ENCODE measurements around the gene CENPB. TPM values are rescaled to one million over a fixed set of nuclear protein-coding genes. Genes with fewer than 3 reads are reported as not detected.

The CENPB gene
- polyA plus RNA-seq, 3 donors = 33.6 to 49.5 (median 44.7) TPM

DNA sequence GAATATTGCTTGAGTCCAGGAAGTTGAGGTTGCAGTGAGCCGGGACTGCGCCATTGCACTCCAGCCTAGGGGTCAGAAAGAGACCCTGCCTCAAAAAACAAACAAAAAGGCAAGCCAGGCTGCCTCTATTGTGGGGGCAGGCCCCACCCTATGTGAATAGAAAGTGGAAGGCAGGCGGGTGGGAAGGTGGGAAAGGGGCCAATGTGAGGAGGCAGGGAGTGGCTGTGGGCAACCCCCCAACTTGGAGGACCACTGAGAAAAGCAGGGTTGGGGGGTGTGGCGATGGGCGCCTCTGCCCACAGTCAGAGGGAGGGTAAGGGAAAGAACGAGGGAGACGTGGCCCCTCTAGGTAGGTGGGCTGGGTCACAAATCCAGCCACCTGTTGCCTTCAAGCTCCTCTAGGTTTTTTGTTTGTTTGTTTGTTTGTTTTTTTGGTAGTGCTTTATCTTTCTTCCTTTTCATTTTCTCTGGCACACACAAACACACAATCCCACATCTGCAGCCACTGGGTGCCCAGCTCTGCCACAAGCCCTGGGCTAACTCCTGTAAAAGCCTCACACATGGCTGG is 28.5 kb upstream of the CENPB start:
- no peak for DNase-seq (ENCODE audit: extremely low read depth in 1 of 11, low read depth in 9 of 11, low spot score in 4 of 11)

DNA sequence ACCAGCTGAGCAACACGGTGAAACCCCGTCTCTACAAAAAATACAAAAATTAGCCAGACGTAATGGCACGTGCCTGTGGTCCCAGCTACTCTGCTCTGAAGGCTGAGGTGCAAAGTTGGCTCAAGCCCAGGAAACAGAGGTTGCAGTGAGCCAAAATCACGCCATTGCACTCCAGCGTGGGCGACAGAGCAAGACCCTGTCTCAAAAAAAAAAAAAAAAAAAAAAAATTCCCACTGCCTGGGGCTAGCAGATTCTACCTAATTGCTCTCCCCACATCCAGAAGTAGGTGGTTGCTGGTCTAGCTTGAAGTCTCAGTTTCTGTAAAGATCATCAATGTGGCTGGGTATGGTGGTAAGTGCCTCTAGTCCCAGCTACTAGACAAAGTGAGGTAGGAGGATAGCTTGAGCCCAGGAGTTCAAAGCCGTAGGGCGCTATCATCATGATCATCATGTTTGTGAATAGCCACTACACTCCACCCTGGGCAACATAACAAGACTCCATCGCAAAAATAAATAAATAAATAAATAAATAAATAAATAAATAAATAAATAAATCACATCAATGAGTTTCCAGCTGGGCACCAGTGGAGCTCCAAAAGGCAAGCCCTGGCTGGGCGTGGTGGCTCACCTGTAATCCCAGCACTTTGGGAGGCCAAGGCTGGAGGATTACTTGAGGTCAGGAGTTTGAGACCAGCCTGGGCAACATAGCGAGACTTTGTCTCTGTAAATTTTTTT is 27.5 kb upstream of the CENPB start:
- DNase-seq (ENCODE audit: extremely low read depth in 1 of 11, low read depth in 9 of 11, low spot score in 4 of 11) = no peak

DNA sequence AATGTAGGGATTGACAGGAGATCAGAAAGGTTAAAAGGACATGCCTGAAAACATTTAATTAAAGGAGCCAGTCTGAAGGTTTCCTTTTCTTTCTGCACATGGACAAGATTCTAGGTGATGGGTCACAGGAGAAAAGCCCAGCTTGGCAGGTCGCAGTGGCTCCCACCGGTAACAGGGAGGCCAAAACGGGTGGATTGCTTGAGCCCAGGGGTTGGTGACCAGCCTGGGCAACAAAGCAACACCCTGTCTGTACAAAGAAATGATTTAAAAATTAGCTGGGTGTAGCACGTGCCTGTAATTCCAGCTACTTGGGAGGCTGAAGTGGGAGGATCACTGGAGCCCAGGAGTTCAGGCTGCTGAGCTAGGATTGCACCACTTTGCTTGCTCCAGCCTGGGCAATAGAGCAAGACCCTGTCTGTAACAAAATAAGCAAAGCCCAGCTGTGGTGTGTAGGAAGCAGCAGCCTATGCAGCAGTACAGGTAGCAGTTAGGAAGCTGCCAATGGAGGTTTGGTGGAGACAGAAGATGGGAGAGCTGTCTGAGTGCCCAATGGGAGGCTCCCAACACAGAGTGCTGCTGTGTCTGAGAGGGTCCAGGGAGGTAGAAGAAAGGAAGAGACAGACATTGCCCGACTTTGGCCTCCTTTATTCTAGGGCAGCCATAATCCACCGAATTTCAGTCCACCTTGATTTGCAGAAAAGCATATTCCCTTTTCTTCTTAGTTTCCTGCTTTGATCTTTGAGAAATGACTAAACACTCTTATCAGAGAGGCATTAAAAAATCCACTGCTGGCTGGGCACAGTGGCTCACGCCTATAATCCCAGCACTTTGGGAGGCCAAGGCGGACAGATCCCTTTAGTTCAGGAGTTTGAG is 26.7 kb upstream of the CENPB start:
- no peak for DNase-seq (ENCODE audit: extremely low read depth in 1 of 11, low read depth in 9 of 11, low spot score in 4 of 11)

DNA sequence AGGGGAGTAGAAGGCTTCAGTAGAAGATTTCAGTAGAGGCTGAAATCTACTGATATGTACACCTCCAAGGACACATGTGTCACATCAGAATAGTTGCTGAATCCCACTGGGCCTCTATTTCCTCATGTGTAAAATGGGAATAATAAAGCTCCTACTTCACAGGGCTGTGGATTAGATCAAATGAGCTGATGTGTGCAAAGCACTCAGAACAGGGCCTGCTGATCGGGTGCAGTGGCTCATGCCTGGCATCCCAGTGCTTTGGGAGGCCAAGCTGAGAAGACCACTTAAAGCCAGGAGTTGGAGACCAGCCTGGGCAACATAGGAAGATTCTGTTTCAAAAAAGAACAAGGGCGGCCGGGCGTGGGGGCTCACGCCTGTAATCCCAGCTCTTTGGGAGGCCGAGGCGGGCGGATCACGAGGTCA is 25.7 kb upstream of the CENPB start:
- DNase-seq (ENCODE audit: extremely low read depth in 1 of 11, low read depth in 9 of 11, low spot score in 4 of 11) = no peak

DNA sequence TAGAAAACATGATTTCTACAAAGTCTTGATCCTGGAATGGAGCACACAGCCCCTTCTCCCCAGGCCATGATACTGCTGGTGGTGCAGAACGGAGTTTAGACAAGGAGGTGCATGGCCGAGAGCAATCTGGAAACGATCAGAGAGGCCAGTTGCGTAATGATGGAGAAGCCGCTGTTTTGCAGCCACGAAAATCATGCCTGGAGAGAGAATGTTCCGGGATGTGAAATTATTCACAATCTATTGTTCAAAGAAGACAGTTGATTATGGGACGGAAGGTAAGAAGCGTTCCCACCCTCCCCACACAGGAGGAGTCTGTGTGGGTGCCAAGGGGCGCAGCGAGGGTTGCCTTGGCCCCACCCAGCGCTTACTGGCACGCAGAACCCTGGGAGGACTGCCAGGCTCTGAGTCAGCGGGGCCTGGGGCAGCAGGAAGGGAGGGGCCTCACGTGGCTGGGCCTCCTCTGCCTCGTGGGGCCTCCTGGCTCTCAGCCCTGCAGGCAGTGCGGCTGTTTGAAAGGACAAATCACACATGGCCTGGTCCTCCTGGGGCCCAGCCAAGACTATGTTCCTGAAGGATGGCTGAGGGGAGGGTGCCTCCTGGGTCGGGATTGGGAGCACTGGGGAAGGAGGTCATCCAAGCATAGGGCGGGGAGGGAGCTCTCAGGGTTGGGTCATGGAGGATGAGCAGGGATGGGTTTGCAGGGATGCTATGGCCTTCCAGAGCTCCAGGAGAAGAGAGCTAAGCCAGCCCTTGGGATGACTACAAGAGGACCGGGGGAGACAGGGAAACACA is 25.1 kb upstream of the CENPB start:
- peak in 8 of 11 donors; percentile 81 to 91 (median 88) for DNase-seq (ENCODE audit: extremely low read depth in 1 of 11, low read depth in 9 of 11, low spot score in 4 of 11)

DNA sequence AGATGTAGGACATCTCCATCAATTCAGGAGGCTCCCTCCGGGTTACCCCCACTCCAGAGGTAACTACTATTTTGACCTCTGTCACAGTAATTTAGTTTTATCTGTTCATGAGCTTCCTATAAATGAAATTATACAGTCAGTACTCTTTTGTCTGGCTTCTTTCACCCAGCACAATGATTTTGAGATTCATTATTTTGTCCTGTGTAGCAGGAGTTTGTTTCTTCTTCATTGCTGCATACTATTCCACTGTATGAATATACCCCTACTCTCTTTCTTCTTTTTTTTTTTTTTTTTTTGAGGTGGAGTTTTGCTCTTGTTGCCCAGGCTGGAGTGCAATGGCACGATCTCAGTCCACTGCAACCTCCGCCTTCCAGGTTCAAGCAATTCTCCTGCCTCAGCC is 22.0 kb upstream of the CENPB start:
- no peak for DNase-seq (ENCODE audit: extremely low read depth in 1 of 11, low read depth in 9 of 11, low spot score in 4 of 11)

DNA sequence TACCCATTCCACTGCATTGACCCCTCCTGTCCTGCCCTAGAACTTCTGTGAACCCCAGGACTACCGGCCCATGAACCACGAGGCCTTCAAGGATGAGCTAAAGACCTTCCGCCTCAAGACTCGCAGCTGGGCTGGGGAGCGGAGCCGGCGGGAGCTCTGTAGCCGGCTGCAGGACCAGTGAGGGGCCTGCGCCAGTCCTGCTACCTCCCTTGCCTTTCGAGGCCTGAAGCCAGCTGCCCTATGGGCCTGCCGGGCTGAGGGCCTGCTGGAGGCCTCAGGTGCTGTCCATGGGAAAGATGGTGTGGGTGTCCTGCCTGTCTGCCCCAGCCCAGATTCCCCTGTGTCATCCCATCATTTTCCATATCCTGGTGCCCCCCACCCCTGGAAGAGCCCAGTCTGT is 18.2 kb upstream of the CENPB start:
- no peak for DNase-seq (ENCODE audit: extremely low read depth in 1 of 11, low read depth in 9 of 11, low spot score in 4 of 11)

DNA sequence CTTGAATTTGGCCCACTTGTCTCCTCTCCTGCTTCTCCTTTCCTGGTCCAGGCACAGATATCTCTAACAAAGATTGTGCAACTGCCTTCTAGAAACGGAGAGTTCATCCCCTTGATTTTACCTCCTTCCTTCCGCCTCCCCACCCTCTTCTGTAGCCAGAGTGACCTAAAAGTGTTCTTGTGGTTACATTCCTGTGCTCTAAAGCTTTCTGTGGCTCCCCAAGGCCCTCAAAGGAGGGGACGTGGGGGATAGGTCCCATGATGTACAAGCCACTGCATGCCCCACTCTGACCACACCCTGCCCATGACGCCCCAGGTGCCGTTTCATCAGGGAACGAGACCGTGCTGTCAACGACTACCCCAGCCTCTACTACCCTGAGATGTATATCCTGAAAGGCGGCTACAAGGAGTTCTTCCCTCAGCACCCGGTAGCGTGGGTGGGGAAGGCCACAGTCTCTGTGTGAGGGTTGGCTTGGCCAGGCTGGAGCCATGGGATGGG is 17.8 kb upstream of the CENPB start:
- DNase-seq (ENCODE audit: extremely low read depth in 1 of 11, low read depth in 9 of 11, low spot score in 4 of 11) = no peak

DNA sequence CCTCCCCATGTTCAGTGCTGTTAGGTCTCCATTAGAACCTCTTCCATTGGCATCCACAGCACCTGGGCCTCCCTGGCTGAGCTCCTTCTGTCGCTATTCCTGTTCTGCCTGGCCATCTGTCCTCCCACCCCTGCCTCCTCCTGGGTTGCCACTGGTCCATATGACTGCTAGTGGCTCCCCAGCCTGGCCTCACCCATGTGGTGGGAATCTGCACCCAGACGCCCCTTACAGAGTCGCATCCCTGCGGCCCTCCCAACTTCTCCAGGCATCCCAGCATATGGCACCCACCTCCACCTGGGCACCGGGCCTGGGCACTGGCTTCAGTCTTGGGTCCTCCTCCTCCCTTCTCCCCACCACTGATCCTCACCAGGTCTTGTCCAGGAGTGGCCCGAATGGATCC is 17.3 kb upstream of the CENPB start:
- DNase-seq (ENCODE audit: extremely low read depth in 1 of 11, low read depth in 9 of 11, low spot score in 4 of 11) = no peak

DNA sequence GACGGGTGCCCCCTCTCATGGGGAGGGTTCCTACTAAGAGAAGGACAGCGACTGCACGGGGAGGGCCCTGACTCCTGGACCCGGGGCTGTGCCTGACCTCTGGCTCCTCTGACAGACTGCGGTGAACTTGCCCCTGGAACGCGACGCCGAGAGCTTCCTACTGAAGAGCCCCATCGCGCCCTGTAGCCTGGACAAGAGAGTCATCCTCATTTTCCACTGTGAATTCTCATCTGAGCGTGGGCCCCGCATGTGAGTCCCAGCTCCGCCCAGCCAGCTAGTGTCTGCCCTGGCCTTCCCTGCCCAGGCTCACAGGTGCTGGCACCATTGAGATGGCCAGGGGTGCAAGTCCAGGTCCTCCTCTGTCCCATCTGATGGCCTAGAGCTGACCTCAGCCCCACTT is 16.7 kb upstream of the CENPB start:
- no peak for DNase-seq (ENCODE audit: extremely low read depth in 1 of 11, low read depth in 9 of 11, low spot score in 4 of 11)

DNA sequence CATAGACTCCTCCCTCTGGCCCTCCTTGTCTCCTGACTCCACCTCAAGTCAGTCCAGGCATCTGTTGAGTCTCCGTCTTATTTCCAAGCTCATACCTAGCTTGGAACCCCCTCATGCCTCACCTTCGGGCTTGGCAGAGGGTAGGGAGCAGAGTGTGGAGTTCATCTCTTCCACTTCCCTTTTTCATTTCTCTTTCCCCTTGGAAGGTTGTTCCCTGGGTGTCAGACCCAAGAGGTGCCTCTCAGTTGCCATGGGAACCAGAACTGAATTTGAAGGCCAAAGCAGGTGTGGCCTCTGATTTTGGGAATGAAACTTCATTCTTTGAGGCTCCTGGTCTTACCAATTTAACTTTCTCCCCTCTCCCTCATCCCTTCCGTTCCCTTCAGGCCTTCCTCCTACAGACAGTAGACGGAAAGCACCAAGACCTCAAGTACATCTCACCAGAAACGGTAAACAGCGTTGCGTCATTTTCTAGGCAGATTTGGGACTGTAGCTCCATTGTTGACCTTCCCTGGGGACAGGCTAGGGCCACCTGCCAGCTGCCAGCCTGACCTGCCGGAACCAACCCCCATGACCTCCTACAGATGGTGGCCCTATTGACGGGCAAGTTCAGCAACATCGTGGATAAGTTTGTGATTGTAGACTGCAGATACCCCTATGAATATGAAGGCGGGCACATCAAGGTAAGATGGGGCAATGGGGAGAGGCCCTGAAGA is 16.1 kb upstream of the CENPB start:
- DNase-seq (ENCODE audit: extremely low read depth in 1 of 11, low read depth in 9 of 11, low spot score in 4 of 11) = no peak

DNA sequence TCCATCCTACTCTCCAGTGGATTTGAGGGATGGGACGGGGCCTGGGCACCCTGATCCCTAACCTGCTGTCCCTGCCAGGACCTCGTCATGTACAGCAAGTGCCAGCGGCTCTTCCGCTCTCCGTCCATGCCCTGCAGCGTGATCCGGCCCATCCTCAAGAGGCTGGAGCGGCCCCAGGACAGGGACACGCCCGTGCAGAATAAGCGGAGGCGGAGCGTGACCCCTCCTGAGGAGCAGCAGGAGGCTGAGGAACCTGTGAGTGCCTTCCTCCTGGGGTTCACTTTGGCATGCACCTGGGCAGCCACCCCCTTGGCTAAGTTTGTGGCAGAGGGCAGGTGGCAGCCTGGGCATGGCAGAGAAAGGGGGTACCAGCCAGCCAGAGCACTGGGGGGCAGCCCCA is 15.3 kb upstream of the CENPB start:
- DNase-seq (ENCODE audit: extremely low read depth in 1 of 11, low read depth in 9 of 11, low spot score in 4 of 11) = no peak

DNA sequence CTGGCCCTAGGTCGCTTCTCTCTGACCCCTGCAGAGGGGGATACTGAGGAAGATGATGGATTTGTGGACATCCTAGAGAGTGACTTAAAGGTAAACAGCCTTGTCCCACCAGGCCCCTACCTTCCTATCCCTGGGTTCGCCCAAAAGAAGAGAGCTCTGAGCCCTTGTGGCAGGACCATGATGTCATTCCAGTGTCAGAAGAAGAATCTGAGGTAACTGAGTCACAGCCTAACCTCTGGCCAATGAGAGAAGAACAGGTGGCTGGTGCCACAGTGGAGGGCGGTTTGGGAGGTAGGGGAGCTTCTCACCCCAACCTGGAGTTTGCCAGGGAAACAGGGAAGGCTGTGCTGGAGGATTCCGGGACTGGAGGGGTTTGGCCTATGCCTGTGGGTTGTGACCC is 14.8 kb upstream of the CENPB start:
- no peak for DNase-seq (ENCODE audit: extremely low read depth in 1 of 11, low read depth in 9 of 11, low spot score in 4 of 11)

DNA sequence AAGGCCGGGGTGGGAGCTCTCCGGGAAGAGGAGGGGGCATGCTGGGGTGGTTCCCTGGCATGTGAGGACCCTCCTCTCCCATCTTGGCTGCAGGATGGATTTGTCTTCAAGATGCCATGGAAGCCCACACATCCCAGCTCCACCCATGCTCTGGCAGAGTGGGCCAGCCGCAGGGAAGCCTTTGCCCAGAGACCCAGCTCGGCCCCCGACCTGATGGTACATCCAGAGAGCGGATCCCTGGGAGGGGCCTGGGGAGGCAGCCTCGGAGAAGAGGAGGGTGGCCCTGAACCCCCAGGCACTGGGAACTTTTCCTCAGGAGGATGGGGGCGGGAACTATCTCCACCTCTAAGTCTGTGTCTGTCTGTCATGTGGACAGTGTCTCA is 14.3 kb upstream of the CENPB start:
- no peak for DNase-seq (ENCODE audit: extremely low read depth in 1 of 11, low read depth in 9 of 11, low spot score in 4 of 11)

DNA sequence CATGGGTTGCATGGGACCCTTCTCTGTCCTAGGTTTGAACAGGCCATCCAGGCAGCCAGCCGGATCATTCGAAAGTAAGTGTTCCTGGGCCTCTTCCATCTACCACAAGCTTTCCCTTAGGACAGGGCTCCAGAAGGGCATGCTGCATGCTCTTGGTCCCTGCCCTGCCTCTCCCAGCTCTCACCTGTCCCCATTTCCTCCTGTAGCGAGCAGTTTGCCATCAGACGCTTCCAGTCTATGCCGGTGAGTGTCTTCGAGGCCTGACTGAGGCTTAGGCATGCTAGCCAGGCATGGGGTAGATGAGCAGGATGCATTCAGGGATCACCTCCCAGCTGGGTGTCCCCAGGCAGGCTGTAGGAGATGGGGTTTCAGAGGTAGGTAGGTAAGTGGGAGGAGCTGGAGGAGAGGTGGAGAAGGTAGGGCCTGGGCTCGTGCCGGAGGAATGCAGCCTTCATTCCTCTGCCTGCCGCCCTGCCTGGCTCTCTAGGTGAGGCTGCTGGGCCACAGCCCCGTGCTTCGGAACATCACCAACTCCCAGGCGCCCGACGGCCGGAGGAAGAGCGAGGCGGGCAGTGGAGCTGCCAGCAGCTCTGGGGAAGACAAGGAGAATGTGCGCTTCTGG is 13.8 kb upstream of the CENPB start:
- DNase-seq (ENCODE audit: extremely low read depth in 1 of 11, low read depth in 9 of 11, low spot score in 4 of 11) = no peak

DNA sequence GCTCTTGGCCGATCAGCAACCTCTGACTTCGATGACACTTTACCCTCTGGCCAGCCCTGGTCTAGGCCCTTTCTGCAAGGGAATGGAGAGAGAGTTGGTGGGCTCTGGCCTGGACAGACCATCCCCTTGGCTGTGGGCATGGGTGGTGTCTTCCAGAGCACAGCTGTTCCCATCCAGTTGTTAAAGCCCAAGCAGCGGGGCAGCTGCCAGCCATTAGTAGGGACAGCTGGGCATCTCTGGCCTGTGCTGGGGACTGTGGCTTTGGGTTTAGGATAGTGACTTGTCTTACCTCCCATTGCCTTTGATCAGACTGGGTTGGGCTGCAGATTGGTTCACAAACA is 12.3 kb upstream of the CENPB start:
- DNase-seq (ENCODE audit: extremely low read depth in 1 of 11, low read depth in 9 of 11, low spot score in 4 of 11) = no peak

DNA sequence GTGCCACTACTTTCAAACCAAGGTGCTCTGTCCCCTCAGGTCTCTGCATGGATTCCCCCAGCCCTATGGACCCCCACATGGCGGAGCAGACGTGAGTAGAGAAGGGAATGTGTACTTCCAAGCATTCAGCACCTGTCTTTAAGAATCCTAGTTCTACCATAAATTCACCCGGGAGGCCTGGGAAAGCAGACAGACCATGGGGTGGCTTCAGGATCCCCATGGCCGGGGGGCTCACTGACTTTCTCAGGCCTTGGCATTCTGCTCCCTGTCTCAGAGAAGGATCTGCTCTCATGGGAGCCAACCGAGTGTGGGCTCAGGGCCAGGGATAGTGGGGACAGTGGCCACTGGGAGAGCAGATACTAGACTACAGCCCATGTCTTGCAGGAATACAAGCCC is 11.8 kb upstream of the CENPB start:
- no peak for DNase-seq (ENCODE audit: extremely low read depth in 1 of 11, low read depth in 9 of 11, low spot score in 4 of 11)

DNA sequence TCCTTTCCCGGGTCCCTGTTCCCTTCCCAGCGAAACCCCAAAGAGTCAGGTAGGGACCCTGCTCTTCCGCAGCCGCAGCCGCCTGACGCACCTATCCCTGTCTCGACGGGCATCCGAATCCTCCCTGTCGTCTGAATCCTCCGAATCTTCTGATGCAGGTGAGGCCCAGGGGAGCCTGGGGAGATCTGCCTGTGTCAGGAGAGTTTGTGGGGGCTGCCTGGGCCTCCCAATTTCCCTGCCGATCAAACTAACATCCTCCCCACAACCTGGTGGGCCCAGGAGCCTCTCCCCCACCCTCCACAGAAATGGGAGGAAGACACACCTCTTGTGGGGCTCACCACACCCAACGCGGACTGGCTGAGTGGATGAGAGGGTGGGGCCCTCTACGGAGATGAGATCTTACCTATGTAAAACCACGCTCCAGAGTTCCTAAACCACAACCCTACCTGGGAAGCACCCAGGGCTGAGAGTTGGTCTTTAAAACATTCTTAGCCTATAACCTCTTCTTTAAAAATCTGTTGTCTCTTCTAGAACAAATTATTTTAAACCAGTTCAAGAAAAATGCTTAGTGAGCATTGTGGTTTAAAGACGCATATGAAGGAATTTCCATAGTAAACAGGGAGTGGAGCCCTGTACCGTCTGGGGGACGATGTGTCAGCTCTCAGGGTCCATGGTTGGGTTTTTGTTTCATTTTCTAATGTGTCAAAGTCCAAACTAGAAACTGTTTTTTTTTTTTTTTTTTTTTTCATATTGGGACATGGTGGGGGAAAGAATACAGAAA is 11.2 kb upstream of the CENPB start:
- DNase-seq (ENCODE audit: extremely low read depth in 1 of 11, low read depth in 9 of 11, low spot score in 4 of 11) = no peak

Data from renal cortex interstitium (tissue), 11 donors.